WTC11 (cell line): ENCODE data around the gene MAP3K1. TPM values are rescaled to one million over a fixed set of nuclear protein-coding genes. Genes with fewer than 3 reads are reported as not detected.

Experiments used
- ATAC-seq: fragments of 200-7000 bp; cut with Tn5 transposase; 2 replicates; pipeline ENCODE4 v1.10.0; 2021; ENCODE audit warnings: mild to moderate bottlenecking, moderate library complexity
- CTCF ChIA-PET: fragments of 300-600 bp; sonication (Branson Sonifier 250); formaldehyde crosslinking; loops from one replicate; lab custom pipeline; 2021; ENCODE audit warnings: antibody characterized with exemption; lab: Charles Lee
- POLR2A ChIA-PET: fragments of 350-600 bp; sonication (Branson Sonifier 250); formaldehyde crosslinking; loops from one replicate; lab custom pipeline; 2021; ENCODE audit warnings: antibody characterized with exemption; lab: Charles Lee
- DNase-seq: peaks from one replicate; pipeline ENCODE4 v3.0.0; 2021; ENCODE audit warnings: low spot score
- H3K27ac Mint-ChIP-seq: 2 replicates; pipeline ENCODE4 v1.8.0; 2021; ENCODE audit warnings: mixed read lengths
- H3K27me3 Mint-ChIP-seq: 2 replicates; pipeline ENCODE4 v1.8.0; 2021; ENCODE audit warnings: low read depth, mild to moderate bottlenecking, moderate library complexity, mixed read lengths
- H3K36me3 Mint-ChIP-seq: 2 replicates; pipeline ENCODE4 v1.8.0; 2021; ENCODE audit warnings: mixed read lengths
- H3K4me1 Mint-ChIP-seq: 2 replicates; pipeline ENCODE4 v1.8.0; 2022; ENCODE audit warnings: mixed read lengths
- H3K4me3 Mint-ChIP-seq: 2 replicates; pipeline ENCODE4 v1.8.0; 2021; ENCODE audit warnings: mild to moderate bottlenecking, moderate library complexity, mixed read lengths
- H3K9me3 Mint-ChIP-seq: 2 replicates; pipeline ENCODE4 v1.8.0; 2021; ENCODE audit warnings: mixed read lengths
- CDX4 ChIP-seq: fragments of 250-450 bp; sonication (Bioruptor Pico); IDR thresholded peaks from 2 replicates; pipeline ENCODE4 v1.9.0; 2021; ENCODE audit warnings: moderate library complexity, mild to moderate bottlenecking, inconsistent platforms, borderline replicate concordance
- E2F5 ChIP-seq: sonication (generic); formaldehyde crosslinking; IDR thresholded peaks from 2 replicates; pipeline ENCODE4 v1.8.1; 2022; ENCODE audit warnings: mild to moderate bottlenecking, moderate library complexity, missing genetic modification reagents
- FOXK1 ChIP-seq: sonication (generic); formaldehyde crosslinking; IDR thresholded peaks from 2 replicates; pipeline ENCODE4 v1.8.0; 2022; ENCODE audit warnings: mild to moderate bottlenecking, moderate library complexity, missing genetic modification reagents
- FOXP4 ChIP-seq: sonication (generic); formaldehyde crosslinking; IDR thresholded peaks from 2 replicates; pipeline ENCODE4 v1.8.0; 2022; ENCODE audit warnings: mild to moderate bottlenecking, missing genetic modification reagents
- GRHL2 ChIP-seq: fragments of 250-450 bp; sonication (Bioruptor Pico); IDR thresholded peaks from 2 replicates; pipeline ENCODE4 v1.8.0; 2022; ENCODE audit warnings: mild to moderate bottlenecking, moderate library complexity; ENCODE audit not compliant: insufficient replicate concordance, severe bottlenecking
- JUN ChIP-seq: sonication (generic); formaldehyde crosslinking; IDR thresholded peaks from 2 replicates; pipeline ENCODE4 v1.8.0; 2023; ENCODE audit warnings: mild to moderate bottlenecking, missing genetic modification reagents
- NFE2L1 ChIP-seq: sonication (generic); formaldehyde crosslinking; IDR thresholded peaks from 2 replicates; pipeline ENCODE4 v1.8.1; 2023; ENCODE audit warnings: missing genetic modification reagents
- OVOL2 ChIP-seq: fragments of 250-450 bp; sonication (Bioruptor Pico); IDR thresholded peaks from 2 replicates; pipeline ENCODE4 v1.9.0; 2021; ENCODE audit warnings: mild to moderate bottlenecking, borderline replicate concordance
- SP1 ChIP-seq: sonication (generic); formaldehyde crosslinking; conservative IDR thresholded peaks from 2 replicates; pipeline ENCODE4 v1.8.1; 2022; ENCODE audit warnings: missing genetic modification reagents
- TEAD4 ChIP-seq: sonication (generic); formaldehyde crosslinking; IDR thresholded peaks from 2 replicates; pipeline ENCODE4 v1.8.0; 2022; ENCODE audit warnings: mild to moderate bottlenecking, missing genetic modification reagents
- USF2 ChIP-seq: sonication (generic); formaldehyde crosslinking; IDR thresholded peaks from 2 replicates; pipeline ENCODE4 v1.8.1; 2023; ENCODE audit warnings: mild to moderate bottlenecking, missing genetic modification reagents, moderate library complexity
- ZNF317 ChIP-seq: sonication (generic); formaldehyde crosslinking; IDR thresholded peaks from 2 replicates; pipeline ENCODE4 v1.8.1; 2023; ENCODE audit warnings: low read depth, mild to moderate bottlenecking, moderate library complexity, missing genetic modification reagents, borderline replicate concordance
- total RNA-seq: library from RNA; stranded (reverse); gene quantifications from 3 replicates; pipeline ENCODE4 v1.2.3, GENCODE V29; 2021
- TF ChIP-seq, protein P1 (sequence below): fragments of 200-600 bp; IDR thresholded peaks from 2 replicates; pipeline ENCODE4 v1.8.0; 2022; ENCODE audit warnings: antibody characterized with exemption
- TF ChIP-seq, protein P2 (sequence below): sonication (generic); formaldehyde crosslinking; IDR thresholded peaks from 2 replicates; pipeline ENCODE4 v1.8.1; 2022; ENCODE audit warnings: mild to moderate bottlenecking, missing genetic modification reagents, moderate library complexity, borderline replicate concordance
- TF ChIP-seq, protein P3 (sequence below): sonication (generic); formaldehyde crosslinking; IDR thresholded peaks from 2 replicates; pipeline ENCODE4 v1.8.0; 2022; ENCODE audit warnings: mild to moderate bottlenecking, missing genetic modification reagents
- TF ChIP-seq, protein P4 (sequence below): fragments of 250-450 bp; sonication (Bioruptor Pico); conservative IDR thresholded peaks from 2 replicates; pipeline ENCODE4 v1.9.0; 2021; ENCODE audit warnings: mild to moderate bottlenecking
- TF ChIP-seq, protein P5 (sequence below): sonication (generic); formaldehyde crosslinking; IDR thresholded peaks from 2 replicates; pipeline ENCODE4 v1.8.1; 2023; ENCODE audit warnings: mild to moderate bottlenecking, missing genetic modification reagents, moderate library complexity

The MAP3K1 gene
- total RNA-seq, 1 experiment from 2014 or later = 16.3 TPM

GRCh38 chr5:56893251-56893951, 78.1 kb downstream of the MAP3K1 start (continued):
- TF ChIP-seq, protein P1, sequence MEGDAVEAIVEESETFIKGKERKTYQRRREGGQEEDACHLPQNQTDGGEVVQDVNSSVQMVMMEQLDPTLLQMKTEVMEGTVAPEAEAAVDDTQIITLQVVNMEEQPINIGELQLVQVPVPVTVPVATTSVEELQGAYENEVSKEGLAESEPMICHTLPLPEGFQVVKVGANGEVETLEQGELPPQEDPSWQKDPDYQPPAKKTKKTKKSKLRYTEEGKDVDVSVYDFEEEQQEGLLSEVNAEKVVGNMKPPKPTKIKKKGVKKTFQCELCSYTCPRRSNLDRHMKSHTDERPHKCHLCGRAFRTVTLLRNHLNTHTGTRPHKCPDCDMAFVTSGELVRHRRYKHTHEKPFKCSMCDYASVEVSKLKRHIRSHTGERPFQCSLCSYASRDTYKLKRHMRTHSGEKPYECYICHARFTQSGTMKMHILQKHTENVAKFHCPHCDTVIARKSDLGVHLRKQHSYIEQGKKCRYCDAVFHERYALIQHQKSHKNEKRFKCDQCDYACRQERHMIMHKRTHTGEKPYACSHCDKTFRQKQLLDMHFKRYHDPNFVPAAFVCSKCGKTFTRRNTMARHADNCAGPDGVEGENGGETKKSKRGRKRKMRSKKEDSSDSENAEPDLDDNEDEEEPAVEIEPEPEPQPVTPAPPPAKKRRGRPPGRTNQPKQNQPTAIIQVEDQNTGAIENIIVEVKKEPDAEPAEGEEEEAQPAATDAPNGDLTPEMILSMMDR = no peak
- TF ChIP-seq, protein P2, sequence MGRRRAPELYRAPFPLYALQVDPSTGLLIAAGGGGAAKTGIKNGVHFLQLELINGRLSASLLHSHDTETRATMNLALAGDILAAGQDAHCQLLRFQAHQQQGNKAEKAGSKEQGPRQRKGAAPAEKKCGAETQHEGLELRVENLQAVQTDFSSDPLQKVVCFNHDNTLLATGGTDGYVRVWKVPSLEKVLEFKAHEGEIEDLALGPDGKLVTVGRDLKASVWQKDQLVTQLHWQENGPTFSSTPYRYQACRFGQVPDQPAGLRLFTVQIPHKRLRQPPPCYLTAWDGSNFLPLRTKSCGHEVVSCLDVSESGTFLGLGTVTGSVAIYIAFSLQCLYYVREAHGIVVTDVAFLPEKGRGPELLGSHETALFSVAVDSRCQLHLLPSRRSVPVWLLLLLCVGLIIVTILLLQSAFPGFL (CRISPR knock-in tag) = no peak
- TF ChIP-seq SP1 (CRISPR knock-in tag) (no peak), JUN (CRISPR knock-in tag) (no peak), FOXK1 (CRISPR knock-in tag) (no peak)

- ATAC-seq = no peak
- Mint-ChIP-seq H3K4me3 (no peak overlapping the region), H3K4me1 (no peaks in the 10 kb centered on the region), H3K27ac (no peak overlapping the region), H3K36me3 (peaks cover 19% of the 10 kb centered on the region), H3K9me3 (no peaks in the 10 kb centered on the region), H3K27me3 (no peaks in the 10 kb centered on the region)
- no peak for DNase-seq
- ChIA-PET CTCF (no interaction called here), POLR2A (no interaction called here)
- TF ChIP-seq FOXP4 (CRISPR knock-in tag) (no peak), USF2 (CRISPR knock-in tag) (no peak), E2F5 (no peak), GRHL2 (no peak)
- TF ChIP-seq, protein P3, sequence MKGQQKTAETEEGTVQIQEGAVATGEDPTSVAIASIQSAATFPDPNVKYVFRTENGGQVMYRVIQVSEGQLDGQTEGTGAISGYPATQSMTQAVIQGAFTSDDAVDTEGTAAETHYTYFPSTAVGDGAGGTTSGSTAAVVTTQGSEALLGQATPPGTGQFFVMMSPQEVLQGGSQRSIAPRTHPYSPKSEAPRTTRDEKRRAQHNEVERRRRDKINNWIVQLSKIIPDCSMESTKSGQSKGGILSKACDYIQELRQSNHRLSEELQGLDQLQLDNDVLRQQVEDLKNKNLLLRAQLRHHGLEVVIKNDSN = no peak
These were observed 81.4 kb downstream of the MAP3K1 start for GRCh38 chr5:56896763-56897162.

DNA sequence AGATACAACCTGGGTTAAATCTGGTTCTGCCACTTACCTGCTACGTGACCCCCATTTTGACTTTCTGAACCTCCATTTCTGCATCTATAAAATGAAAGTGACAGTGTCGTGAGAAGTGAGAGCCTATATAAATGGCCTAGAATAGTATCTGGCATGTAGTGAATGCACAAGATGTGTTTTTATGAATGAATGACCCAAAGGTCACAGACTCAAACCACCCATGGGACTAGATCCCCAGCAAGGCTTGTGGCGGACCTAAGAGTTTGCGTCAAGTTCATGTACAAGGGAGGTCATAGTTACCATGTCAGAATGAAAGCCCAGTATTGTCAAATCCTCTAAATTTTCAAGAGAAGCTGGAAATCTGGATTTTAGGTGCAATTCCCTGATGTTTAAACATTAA, 82.9 kb downstream of the MAP3K1 start:
- Mint-ChIP-seq H3K4me1 (no peaks in the 10 kb centered on the region), H3K4me3 (no peak overlapping the region), H3K9me3 (no peaks in the 10 kb centered on the region), H3K27ac (no peak overlapping the region), H3K27me3 (no peaks in the 10 kb centered on the region), H3K36me3 (peaks cover 10% of the 10 kb centered on the region)
- DNase-seq (no peak), ATAC-seq (no peak)
- ChIA-PET POLR2A (no interaction called here), CTCF (interaction anchor here (1.5 kb wide), 1 partner anchor 11 kb away, joined by 4 read pairs; the partner anchor contains the start of gene SETD9)
- TF ChIP-seq CDX4 (no peak), NFE2L1 (CRISPR knock-in tag) (no peak), ZNF317 (no peak), OVOL2 (CRISPR knock-in tag) (no peak), TEAD4 (CRISPR knock-in tag) (no peak)
- TF ChIP-seq, protein P4, sequence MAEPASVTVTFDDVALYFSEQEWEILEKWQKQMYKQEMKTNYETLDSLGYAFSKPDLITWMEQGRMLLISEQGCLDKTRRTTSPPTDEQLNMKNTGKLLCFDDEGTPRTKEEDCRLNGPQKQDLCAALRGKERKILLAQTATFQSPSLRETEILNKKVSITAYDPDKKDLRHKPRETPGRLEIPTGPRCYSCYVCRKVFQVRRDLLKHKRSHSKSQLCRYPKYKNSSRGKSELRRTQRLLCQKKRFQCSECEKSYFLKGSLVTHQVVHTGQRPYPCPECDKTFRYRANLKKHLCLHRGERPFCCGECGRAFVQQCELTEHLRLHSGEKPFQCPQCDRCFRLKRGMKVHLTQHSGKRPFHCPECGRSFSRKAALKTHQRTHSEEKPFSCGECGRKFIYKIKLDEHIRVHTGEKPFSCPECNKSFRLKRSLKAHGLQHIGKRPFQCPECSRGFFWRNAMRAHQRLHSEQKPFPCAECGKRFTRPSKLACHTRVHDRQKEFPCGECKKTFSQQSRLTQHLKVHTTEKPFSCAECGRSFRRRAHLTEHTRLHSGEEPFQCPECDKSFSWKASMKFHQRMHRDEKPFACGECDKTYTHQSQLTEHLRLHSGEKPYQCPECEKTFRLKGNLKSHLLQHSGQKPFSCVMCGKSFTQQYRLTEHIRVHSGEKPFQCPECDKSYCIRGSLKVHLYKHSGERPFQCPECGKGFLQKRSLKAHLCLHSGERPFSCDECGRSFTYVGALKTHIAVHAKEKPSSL = no peak
- TF ChIP-seq, protein P5, sequence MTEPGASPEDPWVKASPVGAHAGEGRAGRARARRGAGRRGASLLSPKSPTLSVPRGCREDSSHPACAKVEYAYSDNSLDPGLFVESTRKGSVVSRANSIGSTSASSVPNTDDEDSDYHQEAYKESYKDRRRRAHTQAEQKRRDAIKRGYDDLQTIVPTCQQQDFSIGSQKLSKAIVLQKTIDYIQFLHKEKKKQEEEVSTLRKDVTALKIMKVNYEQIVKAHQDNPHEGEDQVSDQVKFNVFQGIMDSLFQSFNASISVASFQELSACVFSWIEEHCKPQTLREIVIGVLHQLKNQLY = no peak
